Upper lobe of left lung (tissue), 6 donors: ENCODE results near the gene ANKRD52. TPM values are rescaled to one million over a fixed set of nuclear protein-coding genes. Genes with fewer than 3 reads are reported as not detected.

Source experiments
- ATAC-seq, 2 donors: fragments of 200-7000 bp; cut with Tn5 transposase; one replicate each; pipeline ENCODE4 v1.9.1; 2022; ENCODE audit warnings: mild to moderate bottlenecking in 2 of 2, moderate library complexity in 2 of 2; ENCODE audit not compliant: low FRiP score in 2 of 2
- DNase-seq, 2 donors: peaks; one replicate each; pipeline ENCODE4 v3.0.0-alpha.2; 2019 to 2020
- H3K27ac ChIP-seq, 4 donors: fragments of 200-600 bp; sonication (generic); one replicate each; pipeline ENCODE4 v1.5.1; 2016 to 2019
- H3K27me3 ChIP-seq, 4 donors: fragments of 200-600 bp; sonication (generic); one replicate each; pipeline ENCODE4 v1.5.1; 2017 to 2019
- H3K36me3 ChIP-seq, 4 donors: fragments of 200-600 bp; sonication (generic); one replicate each; pipeline ENCODE4 v1.5.1; 2016 to 2019
- H3K4me1 ChIP-seq, 4 donors: fragments of 200-600 bp; sonication (generic); one replicate each; pipeline ENCODE4 v1.5.1; 2018 to 2019
- H3K4me3 ChIP-seq, 4 donors: fragments of 200-600 bp; sonication (generic); one replicate each; pipeline ENCODE4 v1.5.1; 2017 to 2019; ENCODE audit warnings: mild to moderate bottlenecking in 2 of 4, moderate library complexity in 1 of 4
- H3K9me3 ChIP-seq, 4 donors: fragments of 200-600 bp; sonication (generic); one replicate each; pipeline ENCODE4 v1.5.1; 2018 to 2019
- CTCF ChIP-seq, 6 experiments: fragments of 450-650 bp in 4 of 6; fragments of 200-600 bp in 2 of 6; sonication (generic) in 2 of 6; IDR thresholded peaks; one replicate each; pipeline ENCODE4 v1.5.1; 2016 to 2019; ENCODE audit warnings: antibody characterized with exemption in 6 of 6
- EP300 ChIP-seq, 4 donors: sonication (generic); formaldehyde crosslinking; IDR thresholded peaks; one replicate each; pipeline ENCODE4 v1.5.1; 2017; ENCODE audit warnings: antibody characterized with exemption in 4 of 4, control low read depth in 2 of 4
- POLR2A ChIP-seq, 4 donors: fragments of 450-650 bp; IDR thresholded peaks; one replicate each; pipeline ENCODE4 v1.5.1; 2016 to 2017; ENCODE audit warnings: antibody characterized with exemption in 4 of 4, mild to moderate bottlenecking in 2 of 4
- POLR2AphosphoS5 ChIP-seq, 2 donors: sonication (generic); formaldehyde crosslinking; IDR thresholded peaks; one replicate each; pipeline ENCODE4 v1.5.1; 2017; ENCODE audit warnings: antibody characterized with exemption in 2 of 2
- WGBS, 2 donors: methylation state at CpG; one replicate each; pipeline ENCODE4 v1.1.5; 2017 to 2018; 5-methylcytosine and 5-hydroxymethylcytosine counted together
- total RNA-seq, 6 donors: library from RNA; depleted of rRNA in 4 of 6; stranded (reverse); fragments of >200 nt in 4 of 6; gene quantifications; one replicate each; pipeline versions ENCODE4 v1.1.0 to v1.2.1, GENCODE V29; 2016 to 2021
- donor health status: DM: no; HTN: no; CAD: no; lungs with moderate emphysema.
- donor health status: DM: no; HTN: yes; CAD: no; lungs with severe emphysema.

ANKRD52 gene
- total RNA-seq, 6 donors from 2014 or later = 17.6 to 48.2 (median 28.8) TPM

- H3K36me3 ChIP-seq = peaks cover 8 to 52% (median 38%) of the 10 kb centered on the region in 4 donors
- H3K9me3 ChIP-seq = no peaks in the 10 kb centered on the region
- TF ChIP-seq EP300 (IDR thresholded peaks at IDR 0.05) (no peak), POLR2AphosphoS5 (IDR thresholded peaks at IDR 0.05) (no peak), CTCF (IDR thresholded peaks at IDR 0.05) (no peak), POLR2A (IDR thresholded peaks at IDR 0.05) (no peak)
- no peaks in the 10 kb centered on the region for H3K27me3 ChIP-seq
- no peaks in the 10 kb centered on the region for H3K4me1 ChIP-seq
- DNase-seq (no peak), ATAC-seq (no peak)
- H3K4me3 ChIP-seq = no peak overlapping the region
- no peak overlapping the region for H3K27ac ChIP-seq
- 72 to 86% methylated on average over 2 to 5 of the region's 5 CpGs for WGBS, 2 donors
Observed at GRCh38 chr12:56236985-56237384, 21.2 kb downstream of the ANKRD52 start.

GRCh38 chr12:56236091-56236490 lies 22.1 kb downstream of the ANKRD52 start:
- H3K9me3 ChIP-seq = no peaks in the 10 kb centered on the region
- no peak overlapping the region for H3K27ac ChIP-seq
- H3K4me3 ChIP-seq = no peak overlapping the region
- H3K4me1 ChIP-seq = no peaks in the 10 kb centered on the region
- TF ChIP-seq POLR2A (IDR thresholded peaks at IDR 0.05) = no peak
- no peak for TF ChIP-seq POLR2AphosphoS5 (IDR thresholded peaks at IDR 0.05)
- TF ChIP-seq CTCF (IDR thresholded peaks at IDR 0.05) = no peak
- TF ChIP-seq EP300 (IDR thresholded peaks at IDR 0.05) = no peak
- WGBS, 2 donors = 96% methylated on average over 6 of the region's 6 CpGs
- no peak for ATAC-seq
- H3K36me3 ChIP-seq = peaks cover 0 to 43% (median 29%) of the 10 kb centered on the region in 4 donors
- H3K27me3 ChIP-seq = no peaks in the 10 kb centered on the region
- DNase-seq = no peak

GRCh38 chr12:56234746-56235436 lies 23.3 kb downstream of the ANKRD52 start:
- no peak for TF ChIP-seq POLR2A (IDR thresholded peaks at IDR 0.05)
- TF ChIP-seq CTCF (IDR thresholded peaks at IDR 0.05) = no peak
- TF ChIP-seq EP300 (IDR thresholded peaks at IDR 0.05) = no peak
- no peak for TF ChIP-seq POLR2AphosphoS5 (IDR thresholded peaks at IDR 0.05)
- peaks cover 0 to 31% (median 17%) of the 10 kb centered on the region in 4 donors for H3K36me3 ChIP-seq
- H3K4me1 ChIP-seq = no peaks in the 10 kb centered on the region
- H3K27me3 ChIP-seq = no peaks in the 10 kb centered on the region
- H3K4me3 ChIP-seq = no peak overlapping the region
- H3K9me3 ChIP-seq = no peaks in the 10 kb centered on the region
- no peak overlapping the region for H3K27ac ChIP-seq
- no peak for ATAC-seq
- DNase-seq = no peak
- 77 to 80% methylated on average over 16 of the region's 16 CpGs for WGBS, 2 donors

- 88 to 100% methylated on average over 1 to 11 of the region's 11 CpGs for WGBS, 2 donors
- TF ChIP-seq CTCF (IDR thresholded peaks at IDR 0.05) (no peak), EP300 (IDR thresholded peaks at IDR 0.05) (no peak), POLR2A (IDR thresholded peaks at IDR 0.05) (no peak), POLR2AphosphoS5 (IDR thresholded peaks at IDR 0.05) (no peak)
- H3K27me3 ChIP-seq = no peaks in the 10 kb centered on the region
- DNase-seq (no peak), ATAC-seq (no peak)
- H3K4me3 ChIP-seq = no peak overlapping the region
- no peaks in the 10 kb centered on the region for H3K9me3 ChIP-seq
- H3K27ac ChIP-seq = no peak overlapping the region
- peaks cover 0 to 12% (median under 1%) of the 10 kb centered on the region in 4 donors for H3K36me3 ChIP-seq
- no peaks in the 10 kb centered on the region for H3K4me1 ChIP-seq
Observed at GRCh38 chr12:56231184-56231582, 27.0 kb downstream of the ANKRD52 start.
